PC-3 (cell line): ENCODE results near the gene KLF16. TPM values are rescaled to one million over a fixed set of nuclear protein-coding genes. Genes with fewer than 3 reads are reported as not detected.
A peak's percentile ranks its signal among the peaks of the same experiment; 100 is the strongest.

Source experiments
- ATAC-seq: fragments of 200-7000 bp; cut with Tn5 transposase; 2 replicates; pipeline ENCODE4 v1.9.1; 2020; ENCODE audit warnings: mild to moderate bottlenecking, moderate library complexity
- BruUV-seq: library from RNA; stranded (reverse); fragments of 400-500 nt; replicated peaks from 2 replicates; lab custom pipeline; 2021; lab: Mats Ljungman, UMichigan
- CTCF ChIA-PET: fragments of 300-600 bp; sonication (Branson Sonifier 250); formaldehyde crosslinking; loops from one replicate; lab custom pipeline; 2022; ENCODE audit warnings: antibody characterized with exemption; lab: Charles Lee
- POLR2A ChIA-PET: fragments of 300-600 bp; sonication (Branson Sonifier 250); formaldehyde crosslinking; loops from one replicate; lab custom pipeline; 2022; ENCODE audit warnings: antibody characterized with exemption; ENCODE audit not compliant: unreplicated experiment; lab: Charles Lee
- DNase-seq: peaks from one replicate; pipeline ENCODE4 v3.0.0-alpha.2; 2015
- H2AFZ ChIP-seq: fragments of 300-600 bp; sonication (generic); 2 replicates; pipeline ENCODE4 v1.6.0; 2016; ENCODE audit warnings: antibody characterized with exemption, low read length
- H3F3A ChIP-seq: fragments of 300-600 bp; sonication (generic); one replicate; pipeline ENCODE4 v1.6.0; 2017; ENCODE audit warnings: antibody characterized with exemption, low read length, control low read depth, mild to moderate bottlenecking; ENCODE audit not compliant: unreplicated experiment
- H3K27ac ChIP-seq: fragments of 300-600 bp; sonication (generic); 2 replicates; pipeline ENCODE4 v1.5.1; 2016; ENCODE audit warnings: mild to moderate bottlenecking, low read length
- H3K27me3 ChIP-seq: fragments of 300-600 bp; sonication (generic); 2 replicates; pipeline ENCODE4 v1.6.1; 2016; ENCODE audit warnings: low read length, mixed read lengths
- H3K36me3 ChIP-seq: fragments of 300-600 bp; sonication (generic); 2 replicates; pipeline ENCODE4 v1.6.1; 2016; ENCODE audit warnings: low read depth, mixed run types, low read length, mixed read lengths
- H3K4me1 ChIP-seq: fragments of 300-600 bp; sonication (generic); 2 replicates; pipeline ENCODE4 v1.5.1; 2016; ENCODE audit warnings: low read length; ENCODE audit not compliant: insufficient read depth
- H3K4me2 ChIP-seq: fragments of 300-600 bp; sonication (generic); 2 replicates; pipeline ENCODE4 v1.6.0; 2016; ENCODE audit warnings: low read length
- H3K4me3 ChIP-seq: fragments of 300-600 bp; sonication (generic); 2 replicates; pipeline ENCODE4 v1.5.1; 2016; ENCODE audit warnings: mild to moderate bottlenecking, low read length, mixed read lengths
- H3K79me2 ChIP-seq: fragments of 300-600 bp; sonication (generic); 2 replicates; pipeline ENCODE4 v1.6.1; 2017; ENCODE audit warnings: low read length, mixed read lengths
- H3K9ac ChIP-seq: fragments of 300-600 bp; sonication (generic); 2 replicates; pipeline ENCODE4 v1.6.0; 2016; ENCODE audit warnings: mild to moderate bottlenecking, low read length
- H3K9me2 ChIP-seq: fragments of 300-600 bp; sonication (generic); replicated peaks from 2 replicates; pipeline ENCODE4 v1.6.1; 2016; ENCODE audit warnings: mixed run types, low read length, mixed read lengths
- H3K9me3 ChIP-seq: fragments of 300-600 bp; sonication (generic); 2 replicates; pipeline ENCODE4 v1.6.1; 2016; ENCODE audit warnings: low read length, mixed read lengths
- H4K20me1 ChIP-seq: fragments of 300-600 bp; sonication (generic); 2 replicates; pipeline ENCODE4 v1.6.1; 2016; ENCODE audit warnings: low read length, mixed read lengths
- CTCF ChIP-seq: fragments of 300-600 bp; sonication (generic); conservative IDR thresholded peaks from 2 replicates; pipeline ENCODE4 v1.5.1; 2017; ENCODE audit warnings: antibody characterized with exemption, low read depth, mild to moderate bottlenecking, low read length
- EZH2phosphoT487 ChIP-seq: fragments of 300-600 bp; sonication (generic); IDR thresholded peaks from 2 replicates; pipeline ENCODE4 v1.6.1; 2018; ENCODE audit warnings: mild to moderate bottlenecking, antibody characterized with exemption, low read length, borderline replicate concordance
- intact Hi-C: fragments of 100-400 bp; cut with micrococcal nuclease; formaldehyde crosslinking; loops from 2 replicates; pipeline ENCODE4 v1.9.0; 2023
- total RNA-seq: library from RNA; depleted of rRNA; stranded (reverse); fragments of >200 nt; gene quantifications from 2 replicates; pipeline ENCODE4 v1.2.3, GENCODE V29; 2014

Gene KLF16
- total RNA-seq, 1 experiment from 2014 or later = 15.1 TPM

GRCh38 chr19:1860042-1860775 lies 3.2 kb downstream of the KLF16 start:
- ChIA-PET POLR2A (no interaction called here), CTCF (interaction anchor here (0.6 kb wide), 1 partner anchor 566 kb away, joined by 6 read pairs; no protein-coding TSS in a partner anchor)
- Histone ChIP-seq H4K20me1 (peaks cover 27% of the 10 kb centered on the region), H3K9me3 (no peaks in the 10 kb centered on the region), H3K9ac (no peak overlapping the region), H2AFZ (no peak overlapping the region), H3F3A (no peaks in the 10 kb centered on the region), H3K27ac (no peak overlapping the region), H3K9me2 (no peaks in the 10 kb centered on the region), H3K4me3 (peak overlapping the region; percentile 94), H3K36me3 (no peaks in the 10 kb centered on the region), H3K4me1 (peaks cover 17% of the 10 kb centered on the region; the same call in 1 of the 2 replicates), H3K27me3 (no peaks in the 10 kb centered on the region), H3K79me2 (peaks cover 72% of the 10 kb centered on the region), H3K4me2 (peak overlapping the region; percentile 95)
- intact Hi-C loops = no loop called here
- TF ChIP-seq CTCF (no peak), EZH2phosphoT487 (no peak)
- ATAC-seq (no peak), DNase-seq (no peak)
- no TSS peak for BruUV-seq

- Histone ChIP-seq H3K79me2 (peaks cover 78% of the 10 kb centered on the region), H3K27me3 (no peaks in the 10 kb centered on the region), H2AFZ (no peak overlapping the region), H3K4me1 (peaks cover 15% of the 10 kb centered on the region; the same call in 1 of the 2 replicates), H3K9me2 (no peaks in the 10 kb centered on the region), H3K27ac (no peak overlapping the region), H3F3A (no peaks in the 10 kb centered on the region), H3K9me3 (no peaks in the 10 kb centered on the region), H3K4me2 (no peak overlapping the region), H3K36me3 (no peaks in the 10 kb centered on the region), H4K20me1 (peaks cover 31% of the 10 kb centered on the region), H3K4me3 (no peak overlapping the region), H3K9ac (no peak overlapping the region)
- ATAC-seq (no peak), DNase-seq (no peak)
- CTCF ChIA-PET = no interaction called here
- intact Hi-C loops = no loop called here
- POLR2A ChIA-PET = no interaction called here
- no TSS peak for BruUV-seq
- no peak for TF ChIP-seq EZH2phosphoT487
Measured at GRCh38 chr19:1859331-1859781, 4.0 kb downstream of the KLF16 start.

- BruUV-seq = no TSS peak
- DNase-seq (no peak), ATAC-seq (no peak)
- no peak overlapping the region for H3K4me2 ChIP-seq
- intact Hi-C loops = no loop called here
- no peak overlapping the region for H3K27ac ChIP-seq
- CTCF ChIA-PET = no interaction called here
- H3K4me1 ChIP-seq = peaks cover 15% of the 10 kb centered on the region; the same call in 1 of the 2 replicates
- no peak overlapping the region for H3K9ac ChIP-seq
- no peak overlapping the region for H3K4me3 ChIP-seq
- no peaks in the 10 kb centered on the region for H3K9me3 ChIP-seq
- H3F3A ChIP-seq = no peaks in the 10 kb centered on the region
- H2AFZ ChIP-seq = no peak overlapping the region
- H4K20me1 ChIP-seq = peaks cover 31% of the 10 kb centered on the region
- H3K27me3 ChIP-seq = no peaks in the 10 kb centered on the region
- TF ChIP-seq EZH2phosphoT487 = no peak
- H3K36me3 ChIP-seq = no peaks in the 10 kb centered on the region
- peaks cover 78% of the 10 kb centered on the region for H3K79me2 ChIP-seq
- POLR2A ChIA-PET = no interaction called here
- no peaks in the 10 kb centered on the region for H3K9me2 ChIP-seq
Measured at GRCh38 chr19:1858412-1859081, 4.8 kb downstream of the KLF16 start.
